PC-9 (cell line): ENCODE measurements around the gene RAB2B.

Experiments used
- EZH2 ChIP-seq: fragments of 200-600 bp; sonication (generic); IDR thresholded peaks from 2 replicates; pipeline ENCODE4 v1.8.0; 2017; ENCODE audit warnings: antibody characterized with exemption, low read depth
- TF ChIP-seq, protein P1 (sequence below): fragments of 200-600 bp; sonication (generic); conservative IDR thresholded peaks from 2 replicates; pipeline ENCODE4 v1.6.1; 2017; ENCODE audit warnings: mixed run types, antibody characterized with exemption, mild to moderate bottlenecking, moderate library complexity

DNA sequence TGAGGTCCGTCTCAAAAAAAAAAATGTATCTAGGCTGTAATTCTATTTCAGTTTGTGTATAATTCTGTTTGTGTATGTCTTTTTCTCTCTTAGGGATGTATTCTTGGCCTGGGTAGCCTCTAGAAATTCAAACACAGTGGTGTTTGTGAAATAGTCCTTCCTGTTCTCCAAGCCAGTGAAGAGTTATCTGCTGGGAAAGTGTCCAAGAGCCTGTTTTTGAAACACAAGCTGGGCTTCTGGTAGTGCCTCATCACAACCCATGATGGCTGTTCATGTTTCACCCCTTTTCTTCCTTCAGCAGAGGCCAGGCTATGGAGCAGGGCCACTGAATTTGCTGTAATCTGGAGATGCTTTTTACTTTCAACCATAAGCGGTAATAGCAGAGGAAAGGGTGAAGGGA, 19.7 kb upstream of the RAB2B start:
- TF ChIP-seq, protein P1, sequence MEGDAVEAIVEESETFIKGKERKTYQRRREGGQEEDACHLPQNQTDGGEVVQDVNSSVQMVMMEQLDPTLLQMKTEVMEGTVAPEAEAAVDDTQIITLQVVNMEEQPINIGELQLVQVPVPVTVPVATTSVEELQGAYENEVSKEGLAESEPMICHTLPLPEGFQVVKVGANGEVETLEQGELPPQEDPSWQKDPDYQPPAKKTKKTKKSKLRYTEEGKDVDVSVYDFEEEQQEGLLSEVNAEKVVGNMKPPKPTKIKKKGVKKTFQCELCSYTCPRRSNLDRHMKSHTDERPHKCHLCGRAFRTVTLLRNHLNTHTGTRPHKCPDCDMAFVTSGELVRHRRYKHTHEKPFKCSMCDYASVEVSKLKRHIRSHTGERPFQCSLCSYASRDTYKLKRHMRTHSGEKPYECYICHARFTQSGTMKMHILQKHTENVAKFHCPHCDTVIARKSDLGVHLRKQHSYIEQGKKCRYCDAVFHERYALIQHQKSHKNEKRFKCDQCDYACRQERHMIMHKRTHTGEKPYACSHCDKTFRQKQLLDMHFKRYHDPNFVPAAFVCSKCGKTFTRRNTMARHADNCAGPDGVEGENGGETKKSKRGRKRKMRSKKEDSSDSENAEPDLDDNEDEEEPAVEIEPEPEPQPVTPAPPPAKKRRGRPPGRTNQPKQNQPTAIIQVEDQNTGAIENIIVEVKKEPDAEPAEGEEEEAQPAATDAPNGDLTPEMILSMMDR = no peak
- TF ChIP-seq EZH2 = no peak
